IMR-90 (cell line): Measurements from ENCODE around the gene SNX3.

Experiments used
- BHLHE40 ChIP-seq: fragments of 150-350 bp; IDR thresholded peaks from 2 replicates; pipeline ENCODE4 v1.6.1; 2016; ENCODE audit warnings: mild to moderate bottlenecking, low read depth, low read length
- CTCF ChIP-seq: conservative IDR thresholded peaks from 2 replicates; pipeline ENCODE4 v1.5.1; 2012; ENCODE audit warnings: mild to moderate bottlenecking, low read depth, low read length, improper control_type of control experiment
- MAZ ChIP-seq: IDR thresholded peaks from 2 replicates; pipeline ENCODE4 v1.6.1; 2012; ENCODE audit warnings: low read depth, mild to moderate bottlenecking, low read length, improper control_type of control experiment, moderate library complexity, borderline replicate concordance
- MXI1 ChIP-seq: IDR thresholded peaks from 2 replicates; pipeline ENCODE4 v1.6.1; 2012; ENCODE audit warnings: low read depth, mild to moderate bottlenecking, low read length, moderate library complexity, borderline replicate concordance
- POLR2A ChIP-seq: IDR thresholded peaks from 2 replicates; pipeline ENCODE4 v1.6.1; 2012; ENCODE audit warnings: mild to moderate bottlenecking, low read depth, low read length
- RAD21 ChIP-seq: IDR thresholded peaks from 2 replicates; pipeline ENCODE4 v1.6.1; 2012; ENCODE audit warnings: low read length, improper control_type of control experiment
- USF2 ChIP-seq: fragments of 150-350 bp; IDR thresholded peaks from 2 replicates; pipeline ENCODE4 v1.6.1; 2017; ENCODE audit warnings: mild to moderate bottlenecking, antibody characterized with exemption, low read length, low read depth

- no peak for TF ChIP-seq BHLHE40
- TF ChIP-seq CTCF: no peak
- TF ChIP-seq POLR2A: no peak
- TF ChIP-seq RAD21: no peak
- no peak for TF ChIP-seq USF2
- TF ChIP-seq MAZ: no peak
- TF ChIP-seq MXI1: no peak
Measured at GRCh38 chr6:108174371-108175175, 86.3 kb downstream of the SNX3 start.
